HL-60 (cell line): ENCODE measurements around the gene ANO10.

Experiments used
- GABPA ChIP-seq: IDR thresholded peaks from 2 replicates; pipeline ENCODE4 v1.6.1; 2012; ENCODE audit warnings: low read depth
- SPI1 ChIP-seq: IDR thresholded peaks from 2 replicates; pipeline ENCODE4 v1.6.1; 2012; ENCODE audit warnings: low read depth, mild to moderate bottlenecking, borderline replicate concordance
- TF ChIP-seq, protein P1 (sequence below): IDR thresholded peaks from one replicate; pipeline ENCODE4 v1.5.1; 2011; ENCODE audit warnings: low read length, control low read depth, inconsistent platforms; ENCODE audit not compliant: insufficient read depth
- TF ChIP-seq, protein P2 (sequence below): IDR thresholded peaks from 2 replicates; pipeline ENCODE4 v1.6.1; 2012; ENCODE audit warnings: low read depth; ENCODE audit not compliant: insufficient replicate concordance

DNA sequence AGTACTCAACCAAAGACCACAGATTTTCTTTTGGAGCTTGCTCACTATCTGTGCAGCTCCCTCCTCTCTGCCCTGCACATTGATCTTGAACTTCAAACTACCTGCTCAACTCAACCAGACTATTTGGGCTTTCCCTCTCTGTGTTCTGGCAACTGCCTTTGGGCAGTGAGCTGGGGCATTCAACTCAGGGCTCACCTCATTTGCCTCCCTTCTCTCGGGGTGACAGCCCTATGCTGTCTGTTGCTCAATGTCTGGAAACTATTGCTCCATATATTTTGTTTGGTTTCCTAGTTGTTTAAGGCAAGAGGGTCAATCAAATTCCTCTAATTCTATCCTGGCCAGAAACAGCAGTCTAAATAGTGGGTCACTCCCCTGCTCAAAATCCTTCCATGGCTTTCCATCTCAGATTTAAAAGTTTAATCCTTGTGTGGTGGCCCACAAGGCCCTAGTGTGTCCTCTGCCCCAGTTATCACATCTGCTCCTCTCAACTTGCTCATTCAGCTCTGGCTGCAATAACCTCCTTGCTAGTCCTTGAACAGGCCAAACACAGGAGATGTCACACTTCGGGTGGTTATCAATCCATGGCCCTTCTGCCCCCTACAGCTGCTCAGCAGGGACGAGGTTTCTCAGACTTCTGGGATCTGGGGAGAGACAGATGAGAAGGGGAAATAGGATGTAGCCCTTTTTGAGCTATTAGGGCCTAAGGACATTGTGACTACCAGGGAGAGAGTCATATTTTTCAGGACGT, 267.7 kb downstream of the ANO10 start:
- TF ChIP-seq, protein P1, sequence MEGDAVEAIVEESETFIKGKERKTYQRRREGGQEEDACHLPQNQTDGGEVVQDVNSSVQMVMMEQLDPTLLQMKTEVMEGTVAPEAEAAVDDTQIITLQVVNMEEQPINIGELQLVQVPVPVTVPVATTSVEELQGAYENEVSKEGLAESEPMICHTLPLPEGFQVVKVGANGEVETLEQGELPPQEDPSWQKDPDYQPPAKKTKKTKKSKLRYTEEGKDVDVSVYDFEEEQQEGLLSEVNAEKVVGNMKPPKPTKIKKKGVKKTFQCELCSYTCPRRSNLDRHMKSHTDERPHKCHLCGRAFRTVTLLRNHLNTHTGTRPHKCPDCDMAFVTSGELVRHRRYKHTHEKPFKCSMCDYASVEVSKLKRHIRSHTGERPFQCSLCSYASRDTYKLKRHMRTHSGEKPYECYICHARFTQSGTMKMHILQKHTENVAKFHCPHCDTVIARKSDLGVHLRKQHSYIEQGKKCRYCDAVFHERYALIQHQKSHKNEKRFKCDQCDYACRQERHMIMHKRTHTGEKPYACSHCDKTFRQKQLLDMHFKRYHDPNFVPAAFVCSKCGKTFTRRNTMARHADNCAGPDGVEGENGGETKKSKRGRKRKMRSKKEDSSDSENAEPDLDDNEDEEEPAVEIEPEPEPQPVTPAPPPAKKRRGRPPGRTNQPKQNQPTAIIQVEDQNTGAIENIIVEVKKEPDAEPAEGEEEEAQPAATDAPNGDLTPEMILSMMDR = no peak
- TF ChIP-seq, protein P2, sequence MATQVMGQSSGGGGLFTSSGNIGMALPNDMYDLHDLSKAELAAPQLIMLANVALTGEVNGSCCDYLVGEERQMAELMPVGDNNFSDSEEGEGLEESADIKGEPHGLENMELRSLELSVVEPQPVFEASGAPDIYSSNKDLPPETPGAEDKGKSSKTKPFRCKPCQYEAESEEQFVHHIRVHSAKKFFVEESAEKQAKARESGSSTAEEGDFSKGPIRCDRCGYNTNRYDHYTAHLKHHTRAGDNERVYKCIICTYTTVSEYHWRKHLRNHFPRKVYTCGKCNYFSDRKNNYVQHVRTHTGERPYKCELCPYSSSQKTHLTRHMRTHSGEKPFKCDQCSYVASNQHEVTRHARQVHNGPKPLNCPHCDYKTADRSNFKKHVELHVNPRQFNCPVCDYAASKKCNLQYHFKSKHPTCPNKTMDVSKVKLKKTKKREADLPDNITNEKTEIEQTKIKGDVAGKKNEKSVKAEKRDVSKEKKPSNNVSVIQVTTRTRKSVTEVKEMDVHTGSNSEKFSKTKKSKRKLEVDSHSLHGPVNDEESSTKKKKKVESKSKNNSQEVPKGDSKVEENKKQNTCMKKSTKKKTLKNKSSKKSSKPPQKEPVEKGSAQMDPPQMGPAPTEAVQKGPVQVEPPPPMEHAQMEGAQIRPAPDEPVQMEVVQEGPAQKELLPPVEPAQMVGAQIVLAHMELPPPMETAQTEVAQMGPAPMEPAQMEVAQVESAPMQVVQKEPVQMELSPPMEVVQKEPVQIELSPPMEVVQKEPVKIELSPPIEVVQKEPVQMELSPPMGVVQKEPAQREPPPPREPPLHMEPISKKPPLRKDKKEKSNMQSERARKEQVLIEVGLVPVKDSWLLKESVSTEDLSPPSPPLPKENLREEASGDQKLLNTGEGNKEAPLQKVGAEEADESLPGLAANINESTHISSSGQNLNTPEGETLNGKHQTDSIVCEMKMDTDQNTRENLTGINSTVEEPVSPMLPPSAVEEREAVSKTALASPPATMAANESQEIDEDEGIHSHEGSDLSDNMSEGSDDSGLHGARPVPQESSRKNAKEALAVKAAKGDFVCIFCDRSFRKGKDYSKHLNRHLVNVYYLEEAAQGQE = no peak
- TF ChIP-seq GABPA (no peak), SPI1 (no peak)
